HCT116 (cell line): ENCODE measurements around the gene MIA. TPM values are rescaled to one million over a fixed set of nuclear protein-coding genes. Genes with fewer than 3 reads are reported as not detected.
A peak's percentile ranks its signal among the peaks of the same experiment; 100 is the strongest.

ENCODE experiments used
- ATAC-seq: fragments of 200-7000 bp; cut with Tn5 transposase; 2 replicates; pipeline ENCODE4 v1.9.1; 2020; ENCODE audit warnings: mild to moderate bottlenecking, moderate library complexity
- BruUV-seq: library from RNA; stranded (reverse); fragments of 400-500 nt; replicated peaks from 2 replicates; lab custom pipeline; 2021; lab: Mats Ljungman, UMichigan
- CTCF ChIA-PET: fragments of 300-600 bp; sonication (Branson Sonifier 250); formaldehyde crosslinking; loops from one replicate; lab custom pipeline; 2021; ENCODE audit warnings: antibody characterized with exemption; lab: Charles Lee
- POLR2A ChIA-PET: fragments of 300-600, 350-600 bp; sonication (Branson Sonifier 250); formaldehyde crosslinking; loops from one replicate; lab custom pipeline; 2021; ENCODE audit warnings: antibody characterized with exemption; lab: Charles Lee
- RAD21 ChIA-PET, 2 experiments: fragments of 300-600 bp; sonication (Branson Sonifier 250); formaldehyde crosslinking; loops; one replicate each; lab custom pipeline; 2023; ENCODE audit warnings: low total read pairs in 2 of 2; ENCODE audit not compliant: uncharacterized antibody in 2 of 2, unreplicated experiment in 2 of 2, low non-redundant PET in 1 of 2; lab: Charles Lee
- DNase-seq: peaks from one replicate; pipeline ENCODE4 v3.0.0-alpha.2; 2010; ENCODE audit warnings: low read depth, low spot score
- H2AFZ ChIP-seq: fragments of 200-600 bp; shearing (Covaris generic), sonication (generic); 2 replicates; pipeline ENCODE4 v1.6.1; 2017; ENCODE audit warnings: low read depth, mixed run types, mixed read lengths, antibody characterized with exemption, low read length; ENCODE audit not compliant: poor library complexity, severe bottlenecking
- H3K27ac ChIP-seq: 2 replicates; pipeline ENCODE4 v1.5.1; 2012; ENCODE audit warnings: low read depth, low read length
- H3K27me3 ChIP-seq: fragments of 200-600 bp; sonication (generic); 2 replicates; pipeline ENCODE4 v1.6.1; 2016; ENCODE audit warnings: mixed run types, low read length, mixed read lengths; ENCODE audit not compliant: insufficient read depth
- H3K36me3 ChIP-seq, 2 experiments: fragments of 200-500 bp in 1 of 2; fragments of 200-600 bp in 1 of 2; sonication (Bioruptor generic) in 1 of 2; sonication (generic) in 1 of 2; 2 replicates each; pipeline versions ENCODE4 v1.5.1 to v1.6.1; 2014 to 2016; ENCODE audit warnings: low read length in 2 of 2, inconsistent platforms in 1 of 2, mixed read lengths in 1 of 2, mixed run types in 1 of 2; ENCODE audit not compliant: insufficient read depth in 2 of 2, control insufficient read depth in 1 of 2
- H3K4me1 ChIP-seq, 2 experiments: fragments of 200-600 bp in 1 of 2; sonication (generic) in 1 of 2; 2 replicates each; pipeline versions ENCODE4 v1.5.1 to v1.6.1; 2012 to 2017; ENCODE audit warnings: low read length in 2 of 2, inconsistent platforms in 1 of 2, mild to moderate bottlenecking in 1 of 2, mixed read lengths in 1 of 2, mixed run types in 1 of 2, moderate library complexity in 1 of 2; ENCODE audit not compliant: insufficient read depth in 2 of 2, control insufficient read depth in 1 of 2
- H3K4me2 ChIP-seq: fragments of 200-600 bp; sonication (generic); 2 replicates; pipeline ENCODE4 v1.6.1; 2017; ENCODE audit warnings: mixed run types, low read length, mixed read lengths
- H3K4me3 ChIP-seq, 2 experiments: fragments of 200-600 bp in 1 of 2; sonication (generic) in 1 of 2; replicated peaks in 1 of 2; 2 replicates each; pipeline ENCODE4 v1.5.1; 2011 to 2016; ENCODE audit warnings: low read length in 2 of 2, control low read depth in 1 of 2, low read depth in 1 of 2, mild to moderate bottlenecking in 1 of 2, mixed read lengths in 1 of 2, mixed run types in 1 of 2
- H3K79me2 ChIP-seq: fragments of 200-600 bp; sonication (generic); 2 replicates; pipeline ENCODE4 v1.6.1; 2017; ENCODE audit warnings: mild to moderate bottlenecking, mixed run types, low read length, moderate library complexity, mixed read lengths; ENCODE audit not compliant: insufficient read depth
- H3K9ac ChIP-seq: fragments of 200-600 bp; sonication (generic); 2 replicates; pipeline ENCODE4 v1.6.1; 2016; ENCODE audit warnings: low read length, mixed read lengths
- H3K9me2 ChIP-seq: fragments of 200-600 bp; sonication (generic), shearing (Covaris generic); 2 replicates; pipeline ENCODE4 v1.6.1; 2017; ENCODE audit warnings: mixed run types, mild to moderate bottlenecking, moderate library complexity; ENCODE audit not compliant: insufficient read depth
- H3K9me3 ChIP-seq, 2 experiments: fragments of 200-500 bp in 1 of 2; fragments of 200-600 bp in 1 of 2; sonication (Bioruptor generic) in 1 of 2; sonication (generic) in 1 of 2; 2 replicates each; pipeline ENCODE4 v1.6.1; 2014 to 2017; ENCODE audit warnings: low read length in 2 of 2, mixed read lengths in 2 of 2, inconsistent platforms in 1 of 2, low read depth in 1 of 2, mild to moderate bottlenecking in 1 of 2, mixed run types in 1 of 2, moderate library complexity in 1 of 2; ENCODE audit not compliant: control insufficient read depth in 1 of 2, insufficient read depth in 1 of 2
- H4K20me1 ChIP-seq: fragments of 200-600 bp; sonication (generic), shearing (Covaris generic); 2 replicates; pipeline ENCODE4 v1.6.1; 2017; ENCODE audit warnings: mixed run types, mild to moderate bottlenecking, moderate library complexity; ENCODE audit not compliant: insufficient read depth
- CBX3 ChIP-seq: IDR thresholded peaks from 2 replicates; pipeline ENCODE4 v1.6.1; 2012; ENCODE audit warnings: low read depth
- CEBPB ChIP-seq: IDR thresholded peaks from 2 replicates; pipeline ENCODE4 v1.6.1; 2012; ENCODE audit warnings: low read depth
- CTCF ChIP-seq, 3 experiments: fragments of 200-600 bp in 1 of 3; sonication (generic) in 1 of 3; IDR thresholded peaks in 2 of 3; conservative IDR thresholded peaks in 1 of 3; 2 replicates each; pipeline ENCODE4 v1.5.1; 2012 to 2017; ENCODE audit warnings: low read depth in 2 of 3, low read length in 2 of 3, antibody characterized with exemption in 1 of 3, borderline replicate concordance in 1 of 3, control low read depth in 1 of 3, mild to moderate bottlenecking in 1 of 3, mixed read lengths in 1 of 3, mixed run types in 1 of 3, moderate library complexity in 1 of 3; ENCODE audit not compliant: insufficient read depth in 1 of 3
- EZH2 ChIP-seq: fragments of 200-600 bp; sonication (generic); IDR thresholded peaks from 2 replicates; pipeline ENCODE4 v1.6.1; 2017; ENCODE audit warnings: antibody characterized with exemption, mixed run types
- EZH2phosphoT487 ChIP-seq: fragments of 200-600 bp; IDR thresholded peaks from 2 replicates; pipeline ENCODE4 v1.6.1; 2018; ENCODE audit warnings: antibody characterized with exemption, borderline replicate concordance
- FOSL1 ChIP-seq: IDR thresholded peaks from 2 replicates; pipeline ENCODE4 v1.6.1; 2012; ENCODE audit warnings: low read depth
- POLR2A ChIP-seq: IDR thresholded peaks from 2 replicates; pipeline ENCODE4 v1.7.0; 2011; ENCODE audit warnings: borderline replicate concordance; ENCODE audit not compliant: insufficient read depth, insufficient read length; ENCODE audit errors: extremely low read depth
- RAD21 ChIP-seq: IDR thresholded peaks from 2 replicates; pipeline ENCODE4 v1.6.1; 2012; ENCODE audit warnings: low read depth, mild to moderate bottlenecking
- SIN3A ChIP-seq: IDR thresholded peaks from 2 replicates; pipeline ENCODE4 v1.6.1; 2012; ENCODE audit warnings: low read depth
- TCF7L2 ChIP-seq: IDR thresholded peaks from 2 replicates; pipeline ENCODE4 v1.7.0; 2011; ENCODE audit warnings: borderline replicate concordance, inconsistent platforms; ENCODE audit not compliant: insufficient read depth, insufficient read length; ENCODE audit errors: extremely low read depth
- ZBTB33 ChIP-seq: IDR thresholded peaks from 2 replicates; pipeline ENCODE4 v1.6.1; 2011; ENCODE audit warnings: mild to moderate bottlenecking, low read length, moderate library complexity; ENCODE audit not compliant: insufficient replicate concordance; ENCODE audit errors: extremely low read depth
- ZFX ChIP-seq: fragments of 450-650 bp; IDR thresholded peaks from 2 replicates; pipeline ENCODE4 v1.6.1; 2017
- intact Hi-C: fragments of 100-400 bp; cut with micrococcal nuclease; formaldehyde crosslinking; loops from 2 replicates; pipeline ENCODE4 v1.10.0; 2022
- total RNA-seq: library from RNA; stranded (reverse); gene quantifications from one replicate; pipeline ENCODE4 v1.2.1, GENCODE V29; 2021; ENCODE audit not compliant: unreplicated experiment

MIA gene
- total RNA-seq, 1 experiment from 2014 or later = 1.4 TPM

- intact Hi-C loops = no loop called here
- H3K4me1 ChIP-seq = peaks cover 7 to 27% of the 10 kb centered on the region in 2 experiments; a peak in 3 of 4 replicates
- peaks cover 33 to 60% of the 10 kb centered on the region in 2 experiments for H3K36me3 ChIP-seq
- H3K27ac ChIP-seq = no peak overlapping the region
- no peak overlapping the region for H3K4me3 ChIP-seq
- no peaks in the 10 kb centered on the region for H3K9me3 ChIP-seq
- no peaks in the 10 kb centered on the region for H3K9me2 ChIP-seq
- TF ChIP-seq EZH2 = no peak
- no peak for TF ChIP-seq EZH2phosphoT487
- TF ChIP-seq CTCF (IDR thresholded peaks at IDR 0.05 in 2 of 3, conservative IDR thresholded peaks at IDR 0.05 in 1 of 3; ENCODE audit: borderline replicate concordance in 1 of 3, insufficient read depth in 1 of 3, low read depth in 2 of 3, low read length in 2 of 3) = no peak
- TF ChIP-seq SIN3A = no peak
- no peak for TF ChIP-seq FOSL1
- no peak for TF ChIP-seq RAD21
- TF ChIP-seq POLR2A = no peak
- no peak for TF ChIP-seq CEBPB
- TF ChIP-seq ZFX = no peak
- no peak for TF ChIP-seq TCF7L2
- no peak for TF ChIP-seq ZBTB33
- no peak for TF ChIP-seq CBX3
- H2AFZ ChIP-seq = no peak overlapping the region
- H3K27me3 ChIP-seq = no peaks in the 10 kb centered on the region
- H3K4me2 ChIP-seq = peak overlapping the region; percentile 3; the same call in 1 of the 2 replicates
- ChIA-PET POLR2A (interaction anchor here (0.7 to 1.1 kb wide), 2 partner anchors 24 to 91 kb away, joined by 3 read pairs; no protein-coding TSS in a partner anchor), CTCF (no interaction called here), RAD21 (no interaction called here)
- no peak for DNase-seq
- BruUV-seq = no TSS peak
- peaks cover 85% of the 10 kb centered on the region for H3K79me2 ChIP-seq
- 0 out of 2 replicates have a peak overlapping the region, but pooled peaks have one; percentile 0 for H3K9ac ChIP-seq
- ATAC-seq = no peak
- H4K20me1 ChIP-seq = 0 out of 2 replicates have a peak, but pooled peaks cover 3% of the 10 kb centered on the region
These were observed 20.6 kb upstream of the MIA start for GRCh38 chr19:40754611-40755247.
